Prostate gland (tissue), 2 donors: Measurements from ENCODE around the gene OSBPL9. TPM values are rescaled to one million over a fixed set of nuclear protein-coding genes. Genes with fewer than 3 reads are reported as not detected.
A peak's percentile ranks its signal among the peaks of the same experiment; 100 is the strongest.
"Not testable (repeated sequence)": the region's sequence is repeated elsewhere in the genome, so short reads cannot be mapped to it uniquely, and the experiment has no call there.

Experiments
- DNase-seq: peaks from one replicate; pipeline ENCODE4 v3.0.0-alpha.2; 2019; ENCODE audit warnings: low spot score
- H3K27ac ChIP-seq, 2 donors: fragments of 200-600 bp; sonication (generic); 2 replicates each; pipeline ENCODE4 v1.5.1; 2017 to 2019
- H3K27me3 ChIP-seq: fragments of 200-600 bp; sonication (generic); replicated peaks from 2 replicates; pipeline ENCODE4 v1.5.1; 2019; ENCODE audit not compliant: insufficient read depth
- H3K36me3 ChIP-seq, 2 donors: fragments of 200-600 bp; sonication (generic); 1 replicate in 1 of 2; 2 replicates in 1 of 2; pipeline versions ENCODE4 v1.5.1 to v1.8.1; 2017 to 2019
- H3K4me1 ChIP-seq: fragments of 200-600 bp; sonication (generic); replicated peaks from 2 replicates; pipeline ENCODE4 v1.5.1; 2019
- H3K4me3 ChIP-seq, 2 donors: fragments of 200-600 bp; sonication (generic); 2 replicates each; pipeline ENCODE4 v1.5.1; 2017 to 2019
- H3K9me3 ChIP-seq: fragments of 200-600 bp; sonication (generic); 2 replicates; pipeline ENCODE4 v1.5.1; 2017
- POLR2A ChIP-seq: fragments of 450-650 bp; IDR thresholded peaks from one replicate; pipeline ENCODE4 v1.6.1; 2016; ENCODE audit warnings: antibody characterized with exemption, mild to moderate bottlenecking
- POLR2AphosphoS5 ChIP-seq: sonication (generic); formaldehyde crosslinking; IDR thresholded peaks from one replicate; pipeline ENCODE4 v1.6.1; 2017; ENCODE audit warnings: antibody characterized with exemption
- WGBS: methylation state at CpG from one replicate; pipeline ENCODE4 v1.1.5; 2018; 5-methylcytosine and 5-hydroxymethylcytosine counted together
- intact Hi-C: fragments of 100-400 bp; cut with DNase I; formaldehyde crosslinking; loops from one replicate; pipeline ENCODE4 v1.14.2; 2022
- total RNA-seq, 2 donors: library from RNA; depleted of rRNA; stranded (reverse); fragments of >200 nt; gene quantifications; one replicate each; pipeline ENCODE4 v1.1.0, GENCODE V29; 2016
- TF ChIP-seq, protein P1 (sequence below), 4 experiments: fragments of 200-600 bp in 2 of 4; fragments of 450-650 bp in 2 of 4; sonication (generic) in 2 of 4; IDR thresholded peaks; 1 replicate in 3 of 4; 2 replicates in 1 of 4; pipeline ENCODE4 v1.5.1; 2016 to 2019; ENCODE audit warnings: antibody characterized with exemption in 4 of 4, mild to moderate bottlenecking in 2 of 4, moderate library complexity in 2 of 4

The OSBPL9 gene
- total RNA-seq, 2 donors from 2014 or later: 93.6 to 104 TPM

DNA sequence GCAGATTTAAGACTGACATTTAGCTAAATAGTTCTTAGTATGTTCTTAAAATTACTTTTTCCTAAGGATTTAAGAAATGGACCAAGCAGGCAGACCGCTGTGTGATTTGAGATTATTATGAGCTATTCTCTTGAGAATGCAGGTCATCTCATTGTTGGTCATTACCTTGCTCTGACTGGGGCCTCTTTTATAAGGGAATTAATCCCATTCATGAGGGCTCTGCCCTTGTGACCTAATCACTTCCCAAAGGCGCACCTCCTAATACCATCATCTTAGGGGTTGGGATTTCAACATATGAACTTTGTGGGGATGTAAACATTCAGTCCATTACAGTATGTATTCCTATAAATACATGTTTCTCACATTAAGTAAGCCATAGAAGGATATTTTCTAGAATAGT lies 24.2 kb downstream of the OSBPL9 start:
- intact Hi-C loops: loop anchor here (10.0 kb wide), 1 partner anchor 94 kb away; no protein-coding TSS in a partner anchor
- 98% methylated on average over 2 of the region's 2 CpGs for WGBS
- Histone ChIP-seq H3K36me3 (no peaks in the 10 kb centered on the region), H3K27me3 (no peaks in the 10 kb centered on the region), H3K4me1 (no peaks in the 10 kb centered on the region), H3K9me3 (no peaks in the 10 kb centered on the region), H3K27ac (no peak overlapping the region), H3K4me3 (no peak overlapping the region)
- TF ChIP-seq, protein P1, sequence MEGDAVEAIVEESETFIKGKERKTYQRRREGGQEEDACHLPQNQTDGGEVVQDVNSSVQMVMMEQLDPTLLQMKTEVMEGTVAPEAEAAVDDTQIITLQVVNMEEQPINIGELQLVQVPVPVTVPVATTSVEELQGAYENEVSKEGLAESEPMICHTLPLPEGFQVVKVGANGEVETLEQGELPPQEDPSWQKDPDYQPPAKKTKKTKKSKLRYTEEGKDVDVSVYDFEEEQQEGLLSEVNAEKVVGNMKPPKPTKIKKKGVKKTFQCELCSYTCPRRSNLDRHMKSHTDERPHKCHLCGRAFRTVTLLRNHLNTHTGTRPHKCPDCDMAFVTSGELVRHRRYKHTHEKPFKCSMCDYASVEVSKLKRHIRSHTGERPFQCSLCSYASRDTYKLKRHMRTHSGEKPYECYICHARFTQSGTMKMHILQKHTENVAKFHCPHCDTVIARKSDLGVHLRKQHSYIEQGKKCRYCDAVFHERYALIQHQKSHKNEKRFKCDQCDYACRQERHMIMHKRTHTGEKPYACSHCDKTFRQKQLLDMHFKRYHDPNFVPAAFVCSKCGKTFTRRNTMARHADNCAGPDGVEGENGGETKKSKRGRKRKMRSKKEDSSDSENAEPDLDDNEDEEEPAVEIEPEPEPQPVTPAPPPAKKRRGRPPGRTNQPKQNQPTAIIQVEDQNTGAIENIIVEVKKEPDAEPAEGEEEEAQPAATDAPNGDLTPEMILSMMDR (IDR thresholded peaks at IDR 0.05): no peak
- no peak for TF ChIP-seq POLR2AphosphoS5
- TF ChIP-seq POLR2A: no peak
- no peak for DNase-seq

DNA sequence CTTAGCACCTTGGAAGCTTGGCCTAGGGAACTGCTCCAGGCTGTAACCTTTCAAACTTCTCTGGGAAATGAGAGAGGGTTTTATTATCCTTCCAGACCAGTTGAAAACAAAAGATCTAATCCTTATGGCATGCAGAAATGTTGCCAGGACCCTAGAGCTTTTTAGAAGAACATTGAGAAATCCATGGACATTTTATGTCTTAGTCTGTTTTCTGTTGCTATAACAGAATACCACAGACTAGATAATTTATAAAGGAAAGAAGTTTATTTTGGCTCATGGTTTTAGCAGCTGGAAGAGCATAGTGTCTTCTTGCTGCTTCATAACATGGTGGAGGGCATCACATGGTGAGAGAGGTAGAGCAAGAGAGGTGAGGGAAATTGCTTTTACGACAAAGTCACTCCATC lies 25.8 kb downstream of the OSBPL9 start:
- Histone ChIP-seq H3K27me3 (no peaks in the 10 kb centered on the region), H3K9me3 (no peaks in the 10 kb centered on the region), H3K27ac (peak overlapping the region; percentile 54 to 69), H3K36me3 (no peaks in the 10 kb centered on the region), H3K4me1 (no peaks in the 10 kb centered on the region), H3K4me3 (no peak overlapping the region)
- peak; percentile 15 for DNase-seq
- WGBS: 50% methylated on average over 1 of the region's 1 CpG
- TF ChIP-seq POLR2AphosphoS5: peak; percentile 57
- TF ChIP-seq, protein P1 (IDR thresholded peaks at IDR 0.05): no peak
- intact Hi-C loops: loop anchor here (10.0 kb wide), 1 partner anchor 92 kb away; no protein-coding TSS in a partner anchor

DNA sequence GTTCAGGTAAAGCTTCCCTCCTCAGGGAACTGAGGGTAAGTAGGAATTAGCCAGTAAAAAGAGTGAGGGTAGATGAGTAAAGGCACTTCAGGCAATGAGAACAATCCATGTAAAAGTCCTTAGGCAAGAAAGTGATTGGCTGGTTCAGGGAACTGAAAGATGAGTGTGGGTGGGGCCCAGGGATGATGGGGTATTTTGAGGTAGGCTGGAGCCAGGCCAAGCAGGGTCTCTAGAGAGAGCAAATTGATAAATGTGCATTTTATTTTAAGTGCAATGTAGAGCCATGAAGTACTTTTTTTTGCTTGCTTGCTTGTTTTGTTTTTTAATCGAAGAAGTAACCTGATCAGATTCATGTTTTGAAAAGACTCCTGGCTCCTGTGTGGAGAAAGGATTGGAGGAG lies 26.5 kb downstream of the OSBPL9 start:
- intact Hi-C loops: loop anchor here (10.0 kb wide), 1 partner anchor 91 kb away; no protein-coding TSS in a partner anchor
- TF ChIP-seq POLR2A: no peak
- no peak for TF ChIP-seq POLR2AphosphoS5
- TF ChIP-seq, protein P1 (IDR thresholded peaks at IDR 0.05): no peak
- Histone ChIP-seq H3K27ac (peak overlapping the region; percentile 54 to 69), H3K36me3 (no peaks in the 10 kb centered on the region), H3K4me3 (no peak overlapping the region), H3K9me3 (no peaks in the 10 kb centered on the region), H3K27me3 (no peaks in the 10 kb centered on the region), H3K4me1 (no peaks in the 10 kb centered on the region)
- DNase-seq: no peak
- 92% methylated on average over 1 of the region's 1 CpG for WGBS

DNA sequence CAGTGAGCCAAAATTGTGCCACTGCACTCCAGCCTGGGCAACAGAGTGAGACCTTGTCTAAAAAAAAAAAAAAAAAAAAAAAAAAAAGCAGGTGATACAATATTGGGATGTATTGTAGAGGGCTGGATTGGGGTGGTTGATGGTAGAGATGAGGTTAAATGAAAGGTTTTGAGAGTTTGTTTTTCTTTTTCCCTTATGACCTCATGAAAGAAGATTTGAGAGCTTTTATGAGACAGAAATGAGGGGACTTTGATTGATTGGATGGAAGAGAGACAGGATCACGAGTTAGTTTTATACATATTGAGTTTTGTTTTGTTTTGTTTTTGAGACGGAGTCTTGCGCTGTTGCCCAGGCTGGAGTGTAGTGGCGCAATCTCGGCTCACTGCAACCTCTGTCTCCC lies 27.1 kb downstream of the OSBPL9 start:
- no peak for DNase-seq
- Histone ChIP-seq H3K27me3 (no peaks in the 10 kb centered on the region), H3K9me3 (no peaks in the 10 kb centered on the region), H3K4me3 (no peak overlapping the region), H3K27ac (no peak overlapping the region), H3K36me3 (no peaks in the 10 kb centered on the region), H3K4me1 (no peaks in the 10 kb centered on the region)
- 81% methylated on average over 5 of the region's 5 CpGs for WGBS
- intact Hi-C loops: loop anchor here (10.0 kb wide), 1 partner anchor 91 kb away; no protein-coding TSS in a partner anchor
- TF ChIP-seq, protein P1 (IDR thresholded peaks at IDR 0.05): no peak
- no peak for TF ChIP-seq POLR2AphosphoS5
- TF ChIP-seq POLR2A: no peak

DNA sequence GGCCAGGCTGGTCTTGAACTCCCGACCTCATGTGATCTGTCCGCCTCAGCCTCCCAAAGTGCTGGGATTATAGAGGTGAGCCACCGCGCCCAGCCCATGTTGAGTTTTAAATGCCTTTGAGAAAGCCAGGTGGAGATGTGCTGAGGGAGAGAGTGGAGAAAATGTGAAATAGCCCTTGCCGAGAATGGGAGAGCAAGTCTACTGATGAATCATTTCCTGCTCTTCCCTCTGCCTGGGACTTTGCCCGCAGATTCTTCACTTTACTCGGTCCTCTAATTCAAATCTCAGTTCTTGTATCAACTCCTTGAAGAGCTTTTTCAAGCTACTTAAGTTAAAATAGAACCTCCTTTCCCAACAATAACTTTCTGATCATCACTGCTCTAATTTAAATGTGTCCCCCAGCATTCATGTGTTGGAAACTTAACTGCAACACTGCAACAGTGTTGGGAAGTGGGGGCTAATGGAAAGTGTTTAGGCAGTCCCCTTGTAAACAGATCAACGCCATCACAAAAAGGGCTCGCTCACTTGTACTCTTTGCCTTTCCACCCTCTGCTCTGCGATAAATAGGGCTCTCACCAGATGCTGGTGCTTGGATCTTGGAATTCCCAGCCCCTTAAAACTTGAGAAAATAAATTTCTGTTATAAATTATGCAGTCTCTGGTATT lies 27.8 kb downstream of the OSBPL9 start:
- H3K27me3 ChIP-seq: no peaks in the 10 kb centered on the region
- H3K27ac ChIP-seq: no peak overlapping the region
- no peaks in the 10 kb centered on the region for H3K36me3 ChIP-seq
- no peak for DNase-seq
- 94% methylated on average over 10 of the region's 10 CpGs for WGBS
- H3K4me3 ChIP-seq: no peak overlapping the region
- no peaks in the 10 kb centered on the region for H3K9me3 ChIP-seq
- H3K4me1 ChIP-seq: no peaks in the 10 kb centered on the region
- TF ChIP-seq, protein P1 (IDR thresholded peaks at IDR 0.05): no peak
- TF ChIP-seq POLR2A (no peak), POLR2AphosphoS5 (no peak)
- intact Hi-C loops: loop anchor here (10.0 kb wide), 1 partner anchor 90 kb away; no protein-coding TSS in a partner anchor

DNA sequence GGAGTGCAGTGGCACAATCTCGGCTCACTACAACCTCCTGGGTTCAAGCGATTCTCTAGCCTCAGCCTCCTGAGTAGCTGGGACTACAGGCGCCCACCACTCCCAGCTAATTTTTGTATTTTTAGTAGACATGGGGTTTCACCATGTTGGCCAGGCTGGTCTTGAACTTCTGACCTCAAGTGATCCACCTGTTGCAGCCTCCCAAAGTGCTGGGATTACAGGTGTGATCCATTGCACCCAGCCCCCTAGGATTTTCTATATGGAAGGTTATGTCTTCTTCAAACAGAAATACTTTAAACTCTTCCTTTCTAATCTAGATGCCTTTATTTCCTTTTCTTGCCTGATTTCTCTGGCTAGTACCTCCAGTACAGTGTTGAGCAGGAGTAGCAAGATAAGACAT lies 29.7 kb downstream of the OSBPL9 start:
- H3K9me3 ChIP-seq, H3K27me3 ChIP-seq, H3K27ac ChIP-seq, H3K36me3 ChIP-seq, H3K4me1 ChIP-seq, H3K4me3 ChIP-seq, DNase-seq: not testable (repeated sequence)
- intact Hi-C loops: loop anchor here (10.0 kb wide), 1 partner anchor 88 kb away; no protein-coding TSS in a partner anchor
- 100% methylated on average over 3 of the region's 3 CpGs for WGBS
